Vagina (tissue), 2 donors: ENCODE results near the gene CENPX. TPM values are rescaled to one million over a fixed set of nuclear protein-coding genes. Genes with fewer than 3 reads are reported as not detected.

Source experiments
- DNase-seq, 2 donors: peaks; one replicate each; pipeline ENCODE4 v3.0.0-alpha.2; 2017; ENCODE audit errors: extremely low spot score in 2 of 2
- H3K27ac ChIP-seq: fragments of 200-600 bp; sonication (generic); one replicate; pipeline ENCODE4 v1.5.1; 2019
- H3K27me3 ChIP-seq: fragments of 200-600 bp; sonication (generic); one replicate; pipeline ENCODE4 v1.5.1; 2019
- H3K36me3 ChIP-seq, 2 donors: fragments of 200-600 bp; sonication (generic); one replicate each; pipeline ENCODE4 v1.5.1; 2017 to 2019
- H3K4me1 ChIP-seq: fragments of 200-600 bp; sonication (generic); one replicate; pipeline ENCODE4 v1.5.1; 2019
- H3K4me3 ChIP-seq, 2 donors: fragments of 200-600 bp; sonication (generic); 1 replicate in 1 of 2; 2 replicates in 1 of 2; pipeline ENCODE4 v1.5.1; 2016 to 2019
- H3K9me3 ChIP-seq: fragments of 200-600 bp; sonication (generic); one replicate; pipeline ENCODE4 v1.5.1; 2019
- POLR2A ChIP-seq, 2 donors: fragments of 450-650 bp; IDR thresholded peaks; one replicate each; pipeline ENCODE4 v1.6.1; 2017; ENCODE audit warnings: antibody characterized with exemption in 2 of 2, mild to moderate bottlenecking in 2 of 2, moderate library complexity in 2 of 2
- POLR2AphosphoS5 ChIP-seq, 2 donors: sonication (generic); formaldehyde crosslinking; IDR thresholded peaks; one replicate each; pipeline ENCODE4 v1.9.0; 2017; ENCODE audit warnings: antibody characterized with exemption in 2 of 2, mild to moderate bottlenecking in 2 of 2, low read depth in 1 of 2; ENCODE audit not compliant: insufficient read depth in 1 of 2
- intact Hi-C: fragments of 100-400 bp; cut with DNase I; formaldehyde crosslinking; loops from one replicate; pipeline ENCODE4 v1.15.1; 2023
- total RNA-seq: library from RNA; depleted of rRNA; stranded (reverse); fragments of >200 nt; gene quantifications from one replicate; pipeline ENCODE4 v1.2.3, GENCODE V29; 2016
- TF ChIP-seq, protein P1 (sequence below), 3 experiments: fragments of 450-650 bp in 2 of 3; fragments of 200-600 bp in 1 of 3; sonication (generic) in 1 of 3; IDR thresholded peaks; one replicate each; pipeline ENCODE4 v1.5.1; 2017 to 2019; ENCODE audit warnings: antibody characterized with exemption in 3 of 3, mild to moderate bottlenecking in 2 of 3, moderate library complexity in 2 of 3

CENPX gene
- total RNA-seq, 1 donor from 2014 or later = 101 TPM

DNA sequence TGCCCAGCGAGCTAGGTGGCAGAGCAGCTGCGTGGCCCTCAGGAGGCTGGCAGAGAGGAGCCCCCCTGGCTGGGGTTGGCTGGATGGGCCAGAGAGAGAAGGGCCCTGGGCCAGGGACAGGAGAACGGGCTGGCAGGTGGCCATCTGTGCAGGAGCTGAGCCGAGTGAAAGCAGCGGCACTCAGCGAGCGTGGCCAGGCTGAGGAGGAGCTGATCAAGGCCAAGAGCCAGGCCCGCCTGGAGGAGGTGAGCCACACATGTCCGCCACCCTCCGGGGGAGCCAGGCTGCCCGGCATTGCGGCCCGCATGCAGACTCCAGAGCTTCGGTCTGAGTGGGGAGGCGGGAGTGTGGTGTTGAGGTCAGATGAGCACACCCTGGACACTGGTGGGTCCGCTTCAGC, 6.7 kb upstream of the CENPX start:
- H3K27me3 ChIP-seq = no peaks in the 10 kb centered on the region
- no peaks in the 10 kb centered on the region for H3K36me3 ChIP-seq
- H3K4me3 ChIP-seq = no peak overlapping the region
- DNase-seq = no peak
- intact Hi-C loops = no loop called here
- H3K9me3 ChIP-seq = no peaks in the 10 kb centered on the region
- peaks cover 19% of the 10 kb centered on the region for H3K4me1 ChIP-seq
- TF ChIP-seq POLR2AphosphoS5 (IDR thresholded peaks at IDR 0.05; ENCODE audit: insufficient read depth in 1 of 2, low read depth in 1 of 2) (no peak), POLR2A (IDR thresholded peaks at IDR 0.05) (no peak)
- TF ChIP-seq, protein P1, sequence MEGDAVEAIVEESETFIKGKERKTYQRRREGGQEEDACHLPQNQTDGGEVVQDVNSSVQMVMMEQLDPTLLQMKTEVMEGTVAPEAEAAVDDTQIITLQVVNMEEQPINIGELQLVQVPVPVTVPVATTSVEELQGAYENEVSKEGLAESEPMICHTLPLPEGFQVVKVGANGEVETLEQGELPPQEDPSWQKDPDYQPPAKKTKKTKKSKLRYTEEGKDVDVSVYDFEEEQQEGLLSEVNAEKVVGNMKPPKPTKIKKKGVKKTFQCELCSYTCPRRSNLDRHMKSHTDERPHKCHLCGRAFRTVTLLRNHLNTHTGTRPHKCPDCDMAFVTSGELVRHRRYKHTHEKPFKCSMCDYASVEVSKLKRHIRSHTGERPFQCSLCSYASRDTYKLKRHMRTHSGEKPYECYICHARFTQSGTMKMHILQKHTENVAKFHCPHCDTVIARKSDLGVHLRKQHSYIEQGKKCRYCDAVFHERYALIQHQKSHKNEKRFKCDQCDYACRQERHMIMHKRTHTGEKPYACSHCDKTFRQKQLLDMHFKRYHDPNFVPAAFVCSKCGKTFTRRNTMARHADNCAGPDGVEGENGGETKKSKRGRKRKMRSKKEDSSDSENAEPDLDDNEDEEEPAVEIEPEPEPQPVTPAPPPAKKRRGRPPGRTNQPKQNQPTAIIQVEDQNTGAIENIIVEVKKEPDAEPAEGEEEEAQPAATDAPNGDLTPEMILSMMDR (IDR thresholded peaks at IDR 0.05) = no peak
- H3K27ac ChIP-seq = no peak overlapping the region

DNA sequence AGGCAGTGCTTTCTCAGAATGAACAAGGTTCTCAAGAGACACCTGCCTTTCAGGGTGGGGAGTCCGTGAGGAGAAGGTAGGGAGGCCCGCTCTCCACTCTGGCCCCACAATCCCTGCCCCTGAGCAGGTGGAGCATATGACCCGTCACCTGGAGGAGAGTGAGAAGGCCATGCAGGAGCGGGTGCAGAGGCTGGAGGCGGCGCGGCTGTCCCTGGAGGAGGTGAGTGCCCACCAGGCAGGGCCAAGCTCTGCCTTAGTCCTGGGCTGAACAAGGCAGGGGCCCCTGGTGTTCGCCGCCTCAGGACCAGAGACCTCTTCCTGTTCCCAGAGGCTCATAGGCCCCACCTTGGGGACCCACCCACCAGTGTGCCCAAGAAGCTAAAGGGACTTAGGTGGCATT, 6.3 kb upstream of the CENPX start:
- H3K36me3 ChIP-seq = no peaks in the 10 kb centered on the region
- no peaks in the 10 kb centered on the region for H3K9me3 ChIP-seq
- no peak for DNase-seq
- intact Hi-C loops = no loop called here
- TF ChIP-seq, protein P1 (IDR thresholded peaks at IDR 0.05) = no peak
- TF ChIP-seq POLR2AphosphoS5 (IDR thresholded peaks at IDR 0.05; ENCODE audit: insufficient read depth in 1 of 2, low read depth in 1 of 2) = no peak
- H3K27me3 ChIP-seq = no peaks in the 10 kb centered on the region
- H3K4me1 ChIP-seq = peaks cover 24% of the 10 kb centered on the region
- H3K4me3 ChIP-seq = no peak overlapping the region
- no peak overlapping the region for H3K27ac ChIP-seq

DNA sequence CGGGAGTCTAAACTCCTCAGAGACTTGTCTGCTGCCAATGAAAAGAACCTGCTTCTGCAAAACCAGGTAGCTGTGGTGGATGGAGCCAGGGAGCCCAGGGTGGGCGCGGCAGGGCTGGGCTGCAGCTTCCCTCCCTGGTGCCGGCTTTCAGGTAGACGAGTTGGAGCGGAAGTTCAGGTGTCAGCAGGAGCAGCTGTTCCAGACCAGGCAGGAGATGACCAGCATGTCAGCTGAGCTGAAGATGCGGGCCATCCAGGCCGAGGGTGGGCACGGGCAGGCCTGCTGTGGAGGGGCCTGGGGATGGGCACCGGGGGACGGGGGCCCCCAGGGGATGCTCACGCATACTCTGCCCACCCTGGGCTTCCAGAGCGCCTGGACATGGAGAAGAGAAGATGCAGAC, 5.6 kb upstream of the CENPX start:
- no peaks in the 10 kb centered on the region for H3K36me3 ChIP-seq

DNA sequence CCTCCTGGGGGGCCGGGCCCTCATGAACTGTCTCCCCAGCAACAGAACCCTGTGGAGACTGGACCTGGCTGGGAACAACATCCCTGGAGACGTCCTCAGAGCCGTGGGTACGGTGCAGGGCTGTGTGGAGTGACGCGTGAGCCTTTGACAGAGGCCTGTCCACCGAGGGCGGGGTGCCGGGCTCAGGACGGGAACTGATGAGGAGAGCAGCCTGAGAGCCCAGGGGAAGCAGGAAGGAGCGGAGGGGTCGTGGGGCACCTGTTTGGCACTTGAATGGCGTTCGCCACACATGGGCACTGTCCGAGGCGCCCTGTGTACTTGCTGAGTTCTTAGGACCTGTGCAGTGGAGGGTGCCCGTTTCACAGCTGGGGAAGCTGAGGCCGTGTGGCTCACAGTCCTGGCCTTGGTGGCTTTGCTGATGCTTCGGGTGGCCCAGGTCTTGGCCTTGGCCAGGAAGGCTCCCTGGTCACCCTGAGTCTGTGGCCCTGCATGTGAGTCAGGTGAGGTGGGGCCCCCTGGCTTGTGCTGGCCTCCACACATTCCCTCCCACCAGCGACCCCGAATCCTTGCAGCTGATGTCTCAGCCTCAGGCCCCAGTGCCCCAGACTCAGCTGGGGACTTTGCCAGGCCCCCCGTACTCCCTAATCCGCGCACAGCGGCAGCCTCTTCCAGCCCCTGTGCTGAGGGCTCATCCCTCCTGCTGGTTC, 2.9 kb upstream of the CENPX start:
- Histone ChIP-seq H3K36me3 (no peaks in the 10 kb centered on the region), H3K4me3 (no peak overlapping the region), H3K4me1 (peaks cover 41% of the 10 kb centered on the region), H3K27me3 (no peaks in the 10 kb centered on the region), H3K9me3 (no peaks in the 10 kb centered on the region), H3K27ac (no peak overlapping the region)
- TF ChIP-seq, protein P1 (IDR thresholded peaks at IDR 0.05) = no peak
- TF ChIP-seq POLR2AphosphoS5 (IDR thresholded peaks at IDR 0.05; ENCODE audit: insufficient read depth in 1 of 2, low read depth in 1 of 2) = no peak
- no peak for TF ChIP-seq POLR2A (IDR thresholded peaks at IDR 0.05)
- intact Hi-C loops = no loop called here
- no peak for DNase-seq

More for the DNA sequence above, 5.6 kb upstream of the CENPX start:
- TF ChIP-seq POLR2A (IDR thresholded peaks at IDR 0.05) (no peak), POLR2AphosphoS5 (IDR thresholded peaks at IDR 0.05; ENCODE audit: insufficient read depth in 1 of 2, low read depth in 1 of 2) (no peak)
- TF ChIP-seq, protein P1 (IDR thresholded peaks at IDR 0.05) = no peak
- H3K27me3 ChIP-seq = no peaks in the 10 kb centered on the region
- no peaks in the 10 kb centered on the region for H3K9me3 ChIP-seq
- DNase-seq = no peak
- no peak overlapping the region for H3K27ac ChIP-seq
- no peak overlapping the region for H3K4me3 ChIP-seq
- intact Hi-C loops = no loop called here
- peaks cover 30% of the 10 kb centered on the region for H3K4me1 ChIP-seq

DNA sequence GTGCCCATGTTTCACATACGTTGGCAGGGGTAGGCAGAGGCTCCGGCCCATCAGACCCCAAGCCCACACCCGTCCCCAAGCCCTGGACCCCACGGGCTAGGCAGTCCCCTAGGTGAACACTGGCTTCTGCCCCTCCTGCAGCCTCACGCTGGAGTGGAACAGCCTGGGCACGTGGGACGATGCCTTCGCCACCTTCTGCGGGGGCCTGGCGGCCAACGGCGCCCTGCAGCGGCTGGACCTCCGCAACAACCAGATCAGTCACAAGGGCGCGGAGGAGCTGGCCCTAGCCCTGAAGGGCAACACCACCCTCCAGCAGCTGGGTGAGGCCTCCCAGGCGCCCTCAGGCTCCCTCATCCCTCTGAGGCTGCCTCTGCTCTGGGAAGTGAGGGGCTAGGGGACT, 2.2 kb upstream of the CENPX start:
- no peaks in the 10 kb centered on the region for H3K27me3 ChIP-seq
- TF ChIP-seq, protein P1 (IDR thresholded peaks at IDR 0.05) = no peak
- TF ChIP-seq POLR2AphosphoS5 (IDR thresholded peaks at IDR 0.05; ENCODE audit: insufficient read depth in 1 of 2, low read depth in 1 of 2) (no peak), POLR2A (IDR thresholded peaks at IDR 0.05) (no peak)
- no peaks in the 10 kb centered on the region for H3K36me3 ChIP-seq
- no peak overlapping the region for H3K4me3 ChIP-seq
- intact Hi-C loops = loop anchor here (5.0 kb wide), 1 partner anchor 48 kb away; the partner anchor contains the start of gene ASPSCR1
- no peak for DNase-seq
- H3K9me3 ChIP-seq = no peaks in the 10 kb centered on the region
- peaks cover 43% of the 10 kb centered on the region for H3K4me1 ChIP-seq
- H3K27ac ChIP-seq = no peak overlapping the region
